ENCODE measurements around the gene FNDC8. TPM values are rescaled to one million over a fixed set of nuclear protein-coding genes. Genes with fewer than 3 reads are reported as not detected.

FNDC8 gene
- total and polyA plus RNA-seq, 12 donors = not detected

DNA sequence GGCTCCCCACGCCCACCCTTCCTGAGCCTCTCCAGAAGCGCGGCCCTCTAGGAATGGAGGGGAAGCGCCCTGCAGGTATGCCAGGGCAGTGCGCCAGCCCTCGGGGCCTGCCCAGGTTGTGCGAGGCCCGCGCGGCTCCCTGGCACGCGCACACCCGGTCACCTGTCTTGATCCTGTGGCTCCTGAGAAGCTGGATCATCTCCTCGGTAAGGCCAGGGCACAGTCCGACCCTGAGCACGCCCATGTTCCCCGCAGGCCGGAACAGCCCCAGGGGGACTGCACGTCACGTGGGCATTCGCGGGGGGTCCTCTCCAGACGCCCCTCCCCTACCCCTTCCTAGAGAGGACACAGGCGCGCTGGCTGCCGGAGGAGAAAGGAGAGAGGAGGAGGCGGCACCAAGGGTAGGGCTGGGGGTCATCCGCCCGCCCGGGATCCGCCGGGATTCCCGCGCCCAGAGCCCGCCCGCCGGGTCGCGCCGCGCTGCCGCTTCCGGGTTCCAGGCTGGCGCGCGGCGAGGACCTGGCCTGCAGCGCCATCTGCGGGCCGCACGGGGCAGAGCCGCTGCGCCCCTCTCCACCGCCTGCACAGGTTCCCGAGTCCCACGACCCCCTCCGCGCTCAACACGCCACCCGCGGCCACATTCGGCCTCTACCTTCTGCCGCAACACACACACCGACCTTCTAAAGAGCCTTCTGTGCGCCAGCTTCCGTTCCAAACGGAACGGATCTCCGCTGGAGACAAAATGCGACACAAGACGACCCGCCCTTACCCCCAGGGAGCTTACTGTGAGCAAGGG lies 1.8 kb upstream of the FNDC8 start, which contains the start of gene RAD51D:
Gene RAD51D (minus strand): TSS at position 491 of the 796 bp plus-strand sequence. CDS start 247 bp downstream, at position 244.
- Histone ChIP-seq H3K4me3 (peak within 1 kb of the TSS; percentile 73 to 97 (median 89)), H3K36me3 (no peaks in the 10 kb centered on the region), H3K9me3 (no peaks in the 10 kb centered on the region), H3K27ac (peak within 1 kb of the TSS in 9 of 10 donors; percentile 63 to 90 (median 74)), H3K27me3 (no peaks in the 10 kb centered on the region), H3K4me1 (peaks cover 3 to 22% (median 13%) of the 10 kb centered on the region in 9 donors)
- DNase-seq (peak; percentile 59 to 79), ATAC-seq (peak; percentile 89 to 97 (median 94))
- WGBS, 2 donors = 1% methylated on average over 69 to 71 of the region's 72 CpGs
- TF ChIP-seq, protein P1, sequence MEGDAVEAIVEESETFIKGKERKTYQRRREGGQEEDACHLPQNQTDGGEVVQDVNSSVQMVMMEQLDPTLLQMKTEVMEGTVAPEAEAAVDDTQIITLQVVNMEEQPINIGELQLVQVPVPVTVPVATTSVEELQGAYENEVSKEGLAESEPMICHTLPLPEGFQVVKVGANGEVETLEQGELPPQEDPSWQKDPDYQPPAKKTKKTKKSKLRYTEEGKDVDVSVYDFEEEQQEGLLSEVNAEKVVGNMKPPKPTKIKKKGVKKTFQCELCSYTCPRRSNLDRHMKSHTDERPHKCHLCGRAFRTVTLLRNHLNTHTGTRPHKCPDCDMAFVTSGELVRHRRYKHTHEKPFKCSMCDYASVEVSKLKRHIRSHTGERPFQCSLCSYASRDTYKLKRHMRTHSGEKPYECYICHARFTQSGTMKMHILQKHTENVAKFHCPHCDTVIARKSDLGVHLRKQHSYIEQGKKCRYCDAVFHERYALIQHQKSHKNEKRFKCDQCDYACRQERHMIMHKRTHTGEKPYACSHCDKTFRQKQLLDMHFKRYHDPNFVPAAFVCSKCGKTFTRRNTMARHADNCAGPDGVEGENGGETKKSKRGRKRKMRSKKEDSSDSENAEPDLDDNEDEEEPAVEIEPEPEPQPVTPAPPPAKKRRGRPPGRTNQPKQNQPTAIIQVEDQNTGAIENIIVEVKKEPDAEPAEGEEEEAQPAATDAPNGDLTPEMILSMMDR (IDR thresholded peaks at IDR 0.05) = peak; percentile 86 to 98 (median 93)
- intact Hi-C loops (cut with DNase I) = loop anchor here (1.0 to 10.0 kb wide), 15 partner anchors 30 to 702 kb away; no protein-coding TSS in a partner anchor

DNA sequence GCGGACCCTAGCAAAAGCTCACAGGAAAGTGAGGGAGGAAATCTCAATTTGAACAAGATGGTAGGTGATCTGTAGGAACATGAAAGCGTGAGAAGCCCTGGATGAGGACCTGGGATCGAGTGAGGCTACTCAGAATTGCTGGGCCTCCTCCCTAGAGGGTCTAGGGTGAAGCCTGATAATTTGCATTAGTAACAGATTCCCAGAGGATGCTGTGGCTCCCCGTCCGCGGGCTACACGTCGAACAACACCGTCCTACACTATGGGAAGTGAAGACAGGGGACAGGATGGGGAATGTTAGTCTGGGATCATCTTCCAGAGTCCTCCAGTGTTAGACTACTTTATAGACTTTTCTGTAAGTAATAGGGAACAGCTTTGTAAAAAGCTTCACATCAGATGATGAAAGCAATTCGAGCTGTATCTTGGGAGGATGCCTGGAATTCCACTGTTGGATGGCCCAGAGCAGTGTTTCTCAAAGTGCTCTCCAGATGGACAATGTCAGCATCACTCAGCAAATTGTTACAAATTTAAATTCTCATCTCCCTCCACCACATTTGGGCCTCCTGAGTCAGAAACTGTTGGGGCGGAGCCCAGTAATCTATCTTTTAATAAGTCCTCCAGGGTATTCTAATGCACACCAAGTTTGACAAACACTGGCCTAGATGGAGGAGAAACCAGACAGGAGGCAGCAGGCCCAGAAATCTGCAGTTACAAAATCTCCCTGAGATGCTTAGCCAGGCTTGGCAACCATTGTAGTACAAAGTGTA lies 6.5 kb downstream of the FNDC8 start:
- WGBS, 2 donors = 48 to 57% methylated on average over 11 of the region's 11 CpGs
- Histone ChIP-seq H3K27me3 (no peaks in the 10 kb centered on the region), H3K4me1 (peaks cover 0 to 16% (median 4%) of the 10 kb centered on the region in 9 donors), H3K4me3 (no peak overlapping the region), H3K27ac (peak overlapping the region in 1 of 10 donors; percentile 19), H3K9me3 (no peaks in the 10 kb centered on the region), H3K36me3 (peaks cover 0 to 24% (median 8%) of the 10 kb centered on the region in 9 donors)
- TF ChIP-seq, protein P1 (IDR thresholded peaks at IDR 0.05) = no peak
- intact Hi-C loops (cut with DNase I) = loop anchor here in 4 of 10 donors (10.0 kb wide), 3 partner anchors 133 to 703 kb away; no protein-coding TSS in a partner anchor
- DNase-seq (peak in 1 of 2 donors; percentile 51), ATAC-seq (peak; percentile 65 to 88 (median 80))

DNA sequence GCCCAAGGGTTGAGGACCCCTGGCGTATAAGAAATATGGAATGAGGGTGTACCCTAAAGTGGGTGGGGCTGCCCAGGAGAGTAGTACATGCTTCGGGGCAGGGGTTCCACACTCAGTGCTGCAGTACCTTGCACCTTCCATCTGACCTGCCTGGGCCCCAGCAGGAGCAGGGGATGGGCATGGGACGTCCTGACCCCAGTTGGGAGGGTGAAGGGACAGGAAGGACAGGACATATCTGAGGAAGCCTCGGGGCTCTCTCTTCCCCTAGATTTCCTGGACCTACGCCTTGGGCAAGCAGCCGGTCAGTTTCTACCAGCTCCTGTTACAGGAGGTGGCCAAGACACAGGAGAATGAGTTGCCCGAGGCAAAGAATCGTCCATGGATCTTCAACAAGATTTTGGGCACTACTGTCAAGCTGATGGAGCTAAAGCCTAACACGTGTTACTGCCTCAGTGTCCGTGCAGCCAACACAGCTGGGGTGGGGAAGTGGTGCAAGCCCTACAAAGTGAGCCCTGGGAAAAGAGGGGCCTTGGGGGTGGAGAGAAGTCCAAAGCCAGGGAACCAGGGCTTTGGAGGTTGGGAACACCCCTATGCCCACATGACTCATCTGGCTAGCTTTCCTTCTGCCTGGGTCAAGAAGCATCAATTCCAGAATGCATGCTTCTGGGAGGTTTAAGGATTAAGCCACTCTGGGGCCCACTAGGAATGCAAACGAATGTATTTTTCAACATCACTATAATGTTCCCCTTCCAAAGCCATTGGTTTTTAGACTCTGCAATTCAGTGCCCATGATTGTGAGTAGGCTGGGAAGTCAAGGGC lies 7.9 kb downstream of the FNDC8 start:
- intact Hi-C loops (cut with DNase I) = loop anchor here in 4 of 10 donors (10.0 kb wide), 3 partner anchors 135 to 705 kb away; no protein-coding TSS in a partner anchor
- Histone ChIP-seq H3K27ac (no peak overlapping the region), H3K4me1 (peaks cover 0 to 16% (median 4%) of the 10 kb centered on the region in 9 donors), H3K27me3 (no peaks in the 10 kb centered on the region), H3K36me3 (peaks cover 0 to 39% (median 16%) of the 10 kb centered on the region in 9 donors), H3K4me3 (no peak overlapping the region), H3K9me3 (no peaks in the 10 kb centered on the region)
- TF ChIP-seq, protein P1 (IDR thresholded peaks at IDR 0.05) = no peak
- DNase-seq = no peak
- peak in 1 of 8 donors; percentile 14 for ATAC-seq
- WGBS, 2 donors = 79 to 80% methylated on average over 11 of the region's 11 CpGs

Measured in heart right ventricle (tissue), 16 donors.